Measurements from ENCODE around the gene CAMTA1.
A peak's percentile ranks its signal among the peaks of the same experiment; 100 is the strongest.
"Not testable (repeated sequence)": the region's sequence is repeated elsewhere in the genome, so short reads cannot be mapped to it uniquely, and the experiment has no call there.

CAMTA1 gene

DNA sequence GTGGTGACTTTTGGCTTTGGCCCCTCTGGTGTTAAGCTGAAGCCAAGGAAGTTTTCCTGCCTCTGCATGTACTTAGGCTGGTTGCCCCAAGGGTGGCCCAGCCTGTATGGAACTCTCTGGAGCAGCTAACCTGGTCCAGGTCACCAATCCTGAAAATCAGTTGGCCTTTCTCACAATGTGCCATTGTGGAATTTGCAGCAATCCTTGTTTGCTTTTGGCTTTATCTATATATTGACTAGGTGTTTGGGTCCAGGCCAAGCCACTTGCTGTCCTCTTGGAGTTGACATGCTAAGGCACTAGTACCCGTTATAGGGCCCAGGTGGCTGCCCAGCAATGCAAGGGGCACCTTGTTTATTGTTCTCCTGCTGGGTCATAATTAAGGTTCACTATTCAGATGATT is 124.6 kb downstream of the CAMTA1 start:
- no peak for DNase-seq

DNA sequence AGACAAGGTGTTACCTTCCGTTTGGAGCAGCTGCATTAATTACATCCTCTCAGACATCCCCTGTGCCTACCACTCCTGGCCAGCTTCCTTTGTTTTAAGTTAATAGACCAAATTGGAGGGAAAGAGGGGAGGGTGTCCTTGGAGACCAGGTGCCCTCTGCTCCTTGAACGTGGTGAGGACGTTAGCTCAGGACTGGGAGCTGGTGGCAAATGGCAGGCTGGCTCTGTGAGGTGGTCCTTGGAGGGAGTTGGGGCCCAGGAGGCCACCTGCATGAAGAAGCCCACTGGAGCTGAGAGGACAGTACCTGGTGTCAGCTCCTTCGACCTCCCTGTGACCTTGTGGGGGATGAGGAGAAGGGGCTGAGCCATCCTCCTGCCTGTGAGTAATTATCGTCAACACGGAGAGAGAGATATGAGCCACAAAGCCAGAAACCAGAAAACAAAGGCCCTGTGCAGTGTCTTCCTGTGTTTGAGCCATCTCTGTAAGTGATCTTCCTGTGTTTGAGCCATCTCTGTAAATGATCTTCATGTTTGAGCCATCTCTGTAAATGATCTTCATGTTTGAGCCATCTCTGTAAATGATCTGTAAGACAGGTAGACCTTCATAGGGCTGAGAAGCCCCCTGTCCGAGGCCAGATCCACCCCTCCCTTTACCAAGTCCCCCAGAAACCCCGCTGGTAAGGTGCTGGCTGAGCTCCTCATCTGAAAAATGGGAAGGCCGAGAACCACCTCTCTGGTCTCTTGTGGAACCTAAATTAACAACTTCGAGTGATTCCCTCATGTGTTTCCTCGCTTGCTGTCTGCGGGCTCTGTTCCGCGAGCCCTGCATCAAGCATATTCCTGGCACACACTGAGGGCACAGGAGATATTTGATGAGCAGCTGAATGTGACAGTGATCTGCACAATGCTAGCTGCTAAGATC is 126.0 kb downstream of the CAMTA1 start:
- no peak for DNase-seq

DNA sequence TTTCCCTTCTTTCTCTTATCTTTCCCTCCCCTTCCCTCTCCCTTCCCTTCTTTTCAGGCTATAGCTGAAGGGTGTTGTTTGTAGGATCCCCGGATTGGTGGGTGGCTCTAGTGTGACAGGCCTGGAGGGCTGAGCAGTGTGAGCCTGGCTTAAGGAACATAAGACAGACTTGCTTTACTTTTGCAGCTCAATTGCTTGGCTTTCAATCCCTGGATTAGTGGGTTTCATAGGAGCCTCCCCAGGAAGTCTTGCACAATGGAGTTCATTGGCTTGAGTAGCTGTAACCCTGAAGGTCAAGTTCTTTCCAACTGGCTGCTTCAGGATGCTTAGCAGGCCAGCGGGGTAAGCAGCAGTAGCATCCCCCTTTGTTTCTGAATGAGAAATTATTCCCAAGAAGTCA is 126.7 kb downstream of the CAMTA1 start:
- DNase-seq: no peak

DNA sequence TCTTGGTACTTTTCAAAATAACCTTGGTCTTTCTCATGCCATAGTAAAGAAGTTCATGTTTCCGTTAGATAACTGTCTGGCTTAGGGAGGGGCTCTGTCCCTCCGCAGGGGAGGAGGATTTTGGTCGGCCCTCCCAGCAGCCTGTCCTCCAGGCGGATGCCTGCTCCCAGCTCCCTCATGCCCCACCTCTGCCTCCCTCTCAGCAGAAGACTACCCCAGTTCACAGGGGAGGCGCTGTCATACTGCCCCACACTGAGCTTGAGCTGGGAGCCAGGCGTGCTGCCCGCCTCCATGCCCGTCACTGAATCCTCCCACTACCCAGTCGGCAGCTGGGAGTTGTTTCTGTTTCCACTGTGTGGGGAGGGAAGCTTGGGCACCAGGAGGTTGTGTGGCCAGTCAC is 127.3 kb downstream of the CAMTA1 start:
- no peak for DNase-seq

DNA sequence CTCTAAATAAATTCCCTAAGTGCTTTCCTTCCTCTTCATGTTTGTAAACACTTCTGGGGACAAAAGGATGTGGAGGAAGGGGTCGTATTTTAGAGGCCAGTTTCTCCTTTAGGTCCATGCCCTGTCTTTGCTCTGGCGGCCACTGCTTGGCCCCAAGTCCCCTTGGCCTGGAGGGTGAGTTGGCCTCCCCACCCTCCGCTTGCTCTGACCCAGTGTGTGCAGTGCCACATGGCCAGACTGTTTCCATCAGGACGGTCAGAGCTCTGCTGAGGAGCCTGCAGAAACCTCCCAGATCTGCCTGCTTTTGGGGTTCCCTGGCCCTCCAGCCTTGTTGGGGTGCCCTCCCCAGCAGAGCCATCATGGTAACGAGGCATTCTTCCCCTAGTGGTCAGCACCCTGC is 127.8 kb downstream of the CAMTA1 start:
- DNase-seq: no peak

DNA sequence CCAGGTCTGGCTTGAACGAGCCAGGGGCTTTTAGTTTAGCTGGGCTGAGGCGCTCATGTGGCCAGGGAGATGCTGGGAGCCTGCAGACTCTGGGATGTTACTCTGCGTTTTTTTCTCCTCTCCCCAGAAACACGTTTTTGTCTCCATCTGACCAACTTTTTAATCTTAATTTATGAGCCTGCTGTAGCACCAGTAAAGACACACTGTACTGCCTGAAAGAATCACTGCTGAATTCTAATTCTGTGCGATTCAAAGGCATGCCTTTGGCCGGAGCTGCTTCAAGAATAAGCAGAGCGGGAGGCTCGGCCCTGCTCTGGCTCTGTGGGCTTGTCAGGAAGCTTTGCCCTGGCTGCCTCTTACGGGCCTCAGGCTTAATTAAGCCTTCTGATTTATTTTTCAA is 129.5 kb downstream of the CAMTA1 start:
- DNase-seq: no peak

DNA sequence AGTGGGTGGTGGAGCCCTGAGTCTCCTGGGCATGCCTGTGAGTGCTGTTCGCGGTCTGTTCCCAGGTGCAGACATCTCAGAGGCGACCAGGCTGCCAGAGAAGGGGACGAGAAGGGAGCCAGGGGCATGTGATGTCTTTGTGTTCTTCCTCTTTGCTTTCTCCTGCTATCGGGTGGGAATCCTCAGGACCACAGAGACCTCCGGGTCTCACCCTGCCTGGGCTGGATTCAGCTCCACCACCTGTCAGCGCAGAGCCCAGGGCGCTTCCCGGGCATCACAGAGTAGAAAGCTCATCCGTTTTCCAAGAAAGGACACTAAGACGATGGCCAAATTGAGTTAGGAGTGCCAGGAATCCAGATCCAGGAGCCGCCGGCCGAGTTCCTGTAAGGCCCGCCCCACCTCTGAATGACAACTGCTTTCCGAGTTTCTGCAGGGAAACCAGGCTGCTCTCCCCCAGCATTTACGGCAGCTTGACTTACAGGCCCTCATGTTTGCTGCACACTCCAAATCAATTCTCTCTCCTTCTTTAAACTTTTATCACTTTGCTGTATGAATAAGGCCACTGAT is 130.8 kb downstream of the CAMTA1 start:
- no peak for DNase-seq

DNA sequence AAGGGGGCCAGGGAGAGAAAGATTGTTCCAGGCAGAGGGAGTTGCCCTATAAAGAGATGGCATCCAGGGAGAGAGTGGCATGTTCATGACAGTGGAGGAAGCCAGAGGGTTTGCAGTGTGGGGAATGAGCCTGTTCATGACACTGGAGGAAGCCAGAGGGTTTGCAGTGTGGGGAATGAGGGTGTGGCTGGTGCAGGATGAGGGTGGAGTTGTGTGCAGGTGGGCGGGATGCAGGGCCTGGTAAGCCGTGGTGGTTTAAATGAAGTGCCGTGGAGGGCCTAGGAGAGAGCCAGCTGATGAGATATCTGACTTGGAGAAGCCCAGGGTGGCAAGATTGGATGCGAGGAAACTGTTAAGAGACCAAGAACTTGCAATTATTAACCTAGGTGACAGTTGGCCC is 131.8 kb downstream of the CAMTA1 start:
- DNase-seq: no peak

DNA sequence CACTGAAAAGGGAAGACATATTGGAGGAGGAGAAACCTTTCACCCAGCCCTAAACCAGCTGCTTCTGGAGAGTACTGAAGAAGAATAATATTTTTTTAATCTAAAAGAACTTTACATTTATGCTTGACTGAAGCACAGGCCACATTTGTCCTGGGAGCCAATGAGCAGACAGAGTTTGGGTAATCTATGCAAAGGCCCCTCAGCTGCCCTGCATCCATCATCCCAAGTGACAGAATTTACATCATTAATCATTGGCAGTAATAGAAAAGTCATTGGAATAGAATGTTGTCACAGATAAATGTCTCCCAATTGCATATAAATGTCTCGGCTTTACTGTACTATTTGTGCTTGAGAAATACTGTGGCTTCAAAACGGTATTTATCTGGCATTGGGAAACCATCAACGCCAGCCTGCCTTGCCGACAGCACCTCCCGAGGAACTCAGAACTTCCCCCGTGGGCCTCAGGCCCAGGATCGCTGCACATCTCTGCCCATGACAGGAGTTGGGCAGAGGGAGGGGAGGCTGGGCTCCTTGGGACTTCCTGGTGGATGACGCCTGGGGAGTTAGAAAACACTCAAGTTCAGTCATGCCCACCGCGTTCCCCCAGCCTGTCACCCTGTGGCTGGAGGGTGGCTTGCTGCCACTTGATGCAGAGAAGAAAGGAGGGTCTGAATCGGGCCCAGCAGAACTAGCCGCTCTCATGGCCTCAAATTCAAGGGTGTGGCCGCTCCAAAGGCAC is 133.1 kb downstream of the CAMTA1 start:
- no peak for DNase-seq

DNA sequence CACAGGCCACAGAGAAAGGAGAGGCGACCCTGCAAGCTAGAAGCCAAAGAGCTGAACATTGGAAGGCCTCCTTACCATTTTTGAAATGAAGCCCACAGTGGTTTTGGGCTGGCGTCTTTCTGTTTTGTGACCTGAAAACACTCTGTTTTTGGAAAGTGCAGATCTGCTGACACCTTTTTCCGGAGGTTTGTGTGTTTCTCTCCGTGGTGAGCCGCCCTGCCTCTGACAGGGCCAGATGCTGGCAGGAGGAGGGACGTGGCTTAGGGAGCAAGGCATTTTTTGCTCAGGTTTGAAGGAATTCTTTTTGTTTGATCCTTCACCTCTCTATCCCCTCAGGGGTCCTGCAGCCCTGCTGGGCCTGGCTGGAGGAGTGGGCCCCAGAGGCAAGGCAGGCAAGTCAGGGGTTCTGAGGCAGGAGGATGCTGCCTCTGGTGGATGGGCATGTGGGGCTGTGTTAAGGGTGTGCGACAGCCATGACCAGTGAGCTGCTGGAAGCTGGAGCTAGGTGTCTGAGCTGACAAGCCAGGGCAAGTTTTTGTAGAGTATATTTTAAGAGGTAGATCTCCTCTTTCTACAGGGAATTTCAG is 133.8 kb downstream of the CAMTA1 start:
- DNase-seq: no peak

DNA sequence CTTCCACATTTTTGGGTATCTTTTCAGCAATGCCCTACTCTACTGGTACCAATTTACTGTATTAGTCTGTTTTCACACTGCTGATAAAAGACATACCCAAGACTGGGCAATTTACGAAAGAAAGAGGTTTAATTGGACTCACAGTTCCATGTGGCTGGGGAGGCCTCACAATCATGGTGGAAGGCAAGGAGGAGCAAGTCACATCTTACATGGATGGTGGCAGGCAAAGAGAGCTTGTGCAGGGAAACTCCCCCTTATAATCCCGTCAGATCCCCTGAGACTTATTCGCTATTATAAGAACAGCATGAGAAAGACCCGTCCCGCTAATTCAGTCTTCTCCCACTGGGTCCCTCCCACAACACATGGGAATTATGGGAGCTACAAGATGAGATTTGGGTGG is 136.3 kb downstream of the CAMTA1 start:
- DNase-seq: not testable (repeated sequence)

DNA sequence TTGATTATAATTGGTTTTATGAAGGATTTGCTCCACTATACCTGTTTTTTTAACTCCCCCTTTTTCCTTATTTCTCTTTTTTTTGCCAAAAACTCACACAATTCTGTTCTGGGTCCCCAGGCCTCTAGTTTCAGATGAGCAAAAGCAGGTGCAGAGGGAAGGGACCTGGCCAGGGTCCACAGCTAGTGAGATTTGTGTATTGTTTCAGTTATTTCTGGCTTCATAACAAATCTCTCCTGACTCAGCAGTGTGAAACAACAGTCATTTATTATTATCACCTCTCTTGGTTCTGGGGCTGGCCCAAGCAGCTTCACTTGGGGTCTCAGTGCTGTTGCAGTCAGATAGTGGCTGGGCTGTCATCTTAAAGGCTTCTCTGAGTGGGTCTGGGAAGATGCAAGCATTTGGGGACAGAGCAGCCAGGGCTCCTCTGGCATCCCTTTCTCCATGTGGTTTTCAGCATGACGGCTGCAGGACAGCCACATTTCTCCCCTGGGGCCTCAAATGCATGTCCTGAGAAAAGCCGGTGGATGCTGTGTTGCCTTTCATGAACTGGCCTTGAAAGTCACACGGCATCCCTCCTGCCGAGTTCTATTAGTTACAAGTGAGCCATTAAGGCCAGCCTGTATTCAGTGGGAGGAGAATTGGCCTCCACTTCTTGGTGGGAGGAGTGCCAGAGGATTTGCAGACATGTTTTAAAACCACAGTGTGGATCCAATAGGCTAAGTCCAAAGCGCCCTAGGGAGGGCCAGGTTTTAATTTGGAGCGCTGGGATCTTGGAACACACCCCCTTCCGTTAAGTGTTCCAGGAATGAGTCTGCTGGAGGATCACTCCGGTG is 137.1 kb downstream of the CAMTA1 start:
- DNase-seq: no peak

DNA sequence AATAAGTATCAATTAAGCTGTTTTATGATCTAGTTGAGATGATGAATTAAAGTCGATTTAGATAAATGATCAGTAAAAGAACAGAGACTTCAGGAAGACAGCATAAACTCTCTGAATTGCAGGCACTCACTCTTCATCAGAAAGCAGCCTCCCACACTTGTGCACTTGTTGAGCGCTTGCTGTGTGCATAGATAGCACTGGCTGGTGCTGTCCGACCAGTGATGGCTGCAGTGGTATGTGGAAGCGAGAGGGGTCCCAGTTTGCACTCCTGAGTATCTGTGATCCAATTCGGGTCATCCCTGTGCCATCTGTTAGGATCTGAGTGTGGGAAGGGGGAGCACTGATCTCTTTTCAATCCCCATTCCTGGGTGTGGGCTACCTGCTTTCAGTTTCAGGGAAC is 137.8 kb downstream of the CAMTA1 start:
- no peak for DNase-seq

DNA sequence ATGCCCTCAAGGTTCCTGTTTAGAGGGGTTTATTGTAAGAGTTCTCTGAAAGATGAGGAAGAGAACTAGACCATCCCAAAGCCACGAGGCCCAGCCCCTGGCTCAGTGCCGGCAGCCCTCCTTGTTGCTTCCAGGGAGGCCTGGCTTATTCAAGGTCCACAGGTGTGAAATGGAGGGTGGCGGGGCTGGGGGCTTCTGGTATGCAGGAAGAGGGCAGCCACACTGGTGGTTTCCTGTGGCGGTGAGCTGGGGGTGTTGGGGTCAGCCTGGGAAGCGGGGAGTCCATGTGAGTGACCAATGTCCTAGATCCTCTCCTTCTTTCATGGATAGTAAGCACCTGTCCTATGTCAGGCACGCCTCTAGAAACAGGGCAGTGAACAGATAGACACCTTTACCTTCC is 138.2 kb downstream of the CAMTA1 start:
- no peak for DNase-seq

DNA sequence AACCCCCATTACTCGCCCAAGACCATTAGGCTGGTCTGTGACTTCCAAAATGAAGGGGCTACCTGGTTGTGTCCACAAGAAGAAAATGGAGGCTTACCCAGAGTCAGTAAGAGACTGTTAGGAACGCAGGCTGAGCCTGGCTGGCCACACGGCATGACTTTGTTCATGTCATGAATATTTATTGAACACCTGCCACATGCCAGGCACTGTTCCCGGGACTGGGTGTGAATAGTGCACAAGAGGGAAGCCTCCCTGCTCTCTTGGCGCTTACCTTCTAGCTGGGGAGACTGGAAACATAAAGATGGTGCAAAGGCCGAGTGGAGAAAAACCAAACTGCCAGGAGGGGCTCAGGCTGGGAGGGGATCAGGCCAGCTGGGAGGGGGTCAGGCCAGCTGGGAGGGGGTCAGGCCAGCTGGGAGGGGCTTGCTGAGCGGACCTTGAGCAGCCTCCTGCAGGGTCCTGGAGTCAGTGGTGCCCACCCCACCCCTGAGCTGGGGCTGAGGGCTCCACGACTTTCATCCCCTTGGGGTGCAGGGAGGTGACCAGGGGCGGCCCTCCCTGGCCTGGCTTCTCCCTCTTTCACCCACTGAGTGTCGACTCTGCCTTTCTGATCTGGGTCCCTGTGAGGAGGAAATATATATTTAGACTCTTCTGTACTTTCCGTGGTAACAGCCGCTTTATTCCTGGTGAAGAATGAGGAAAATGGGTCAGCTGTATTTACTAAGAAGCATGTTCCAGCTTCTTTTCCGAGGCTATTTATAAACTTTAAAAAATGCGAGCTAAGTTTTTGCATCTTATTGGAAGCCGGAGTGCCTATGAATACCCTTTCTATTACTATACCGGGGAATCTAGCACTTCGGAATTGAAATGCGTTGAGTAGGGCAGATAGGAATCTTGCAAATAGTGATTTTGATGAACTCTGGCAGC is 139.0 kb downstream of the CAMTA1 start:
- peak; percentile 25 to 60 for DNase-seq

DNA sequence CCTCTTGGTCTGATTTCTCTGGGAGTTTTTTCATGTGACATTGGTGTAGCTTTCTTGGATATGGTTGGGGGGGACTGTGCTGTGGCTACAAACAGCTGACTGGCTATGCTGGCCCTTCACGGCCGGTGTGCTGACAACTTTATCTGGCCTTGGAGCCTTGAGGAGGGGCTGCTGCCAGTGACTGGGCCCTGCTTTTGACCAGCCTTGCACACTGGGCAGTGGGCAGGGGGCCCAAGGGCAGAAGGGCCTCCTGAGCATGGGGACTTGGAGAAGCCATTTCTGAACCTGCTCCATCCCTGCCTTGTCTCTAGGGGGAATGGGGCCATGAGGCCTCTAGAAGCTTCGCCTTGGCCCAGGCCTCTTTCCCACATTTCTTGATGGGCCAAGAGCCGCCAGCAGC is 139.6 kb downstream of the CAMTA1 start:
- no peak for DNase-seq

DNA sequence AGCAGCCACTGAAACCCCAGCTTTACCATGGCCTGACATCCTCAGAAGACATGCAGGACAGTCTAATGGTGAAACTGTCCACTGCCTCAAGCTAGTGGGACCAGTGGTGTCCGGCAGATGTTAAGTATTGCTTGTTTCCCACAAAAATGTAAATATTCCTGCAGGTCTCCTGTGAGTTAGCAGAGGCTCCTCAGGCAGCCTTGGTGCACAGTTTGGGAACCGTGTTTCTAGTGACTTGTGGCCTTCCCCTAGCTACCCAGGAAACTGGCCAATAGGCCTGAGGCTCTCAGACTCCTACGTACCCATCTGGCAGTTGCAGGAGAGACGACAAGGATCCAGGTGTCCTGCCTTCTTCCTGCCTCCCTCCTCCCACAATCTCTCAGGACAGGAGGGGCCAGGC is 142.4 kb downstream of the CAMTA1 start:
- no peak for DNase-seq

DNA sequence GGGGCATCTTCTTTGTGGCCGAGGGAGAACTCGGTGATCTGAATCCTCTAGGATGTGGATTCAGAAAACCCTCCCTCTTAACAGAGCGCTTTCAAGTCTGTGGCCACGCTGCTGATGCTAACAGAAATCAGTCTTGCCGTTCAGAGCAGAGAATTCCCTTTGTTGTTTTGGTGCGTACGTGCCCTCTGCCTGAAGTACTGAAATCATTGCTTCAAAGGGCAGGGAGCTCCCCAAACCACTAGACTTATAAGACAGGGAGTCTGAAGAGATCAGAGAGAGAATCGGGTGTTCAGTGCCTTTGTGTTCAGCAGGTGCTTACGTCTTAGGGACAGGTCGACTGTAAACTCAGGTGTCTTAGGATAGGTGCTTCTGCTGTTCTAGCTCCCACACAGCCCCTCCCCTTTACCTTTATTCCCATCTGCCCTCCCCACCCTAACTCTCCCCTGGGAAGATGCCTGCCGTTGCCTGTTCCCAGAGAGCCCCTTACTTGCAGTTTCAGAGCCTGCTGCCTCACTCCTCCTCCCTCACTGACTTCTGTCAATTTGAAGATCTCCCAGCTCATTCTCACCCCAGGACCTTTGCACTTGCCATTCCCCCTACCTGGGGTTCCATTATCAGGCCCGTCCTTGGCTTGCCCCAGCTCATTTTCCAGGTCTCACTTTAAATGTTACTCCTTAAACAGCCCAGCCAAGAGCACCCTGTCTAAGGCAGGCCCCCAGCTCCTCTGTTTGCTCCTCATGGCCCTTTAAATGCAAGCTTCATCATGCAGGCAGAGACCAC is 143.0 kb downstream of the CAMTA1 start:
- DNase-seq: no peak

DNA sequence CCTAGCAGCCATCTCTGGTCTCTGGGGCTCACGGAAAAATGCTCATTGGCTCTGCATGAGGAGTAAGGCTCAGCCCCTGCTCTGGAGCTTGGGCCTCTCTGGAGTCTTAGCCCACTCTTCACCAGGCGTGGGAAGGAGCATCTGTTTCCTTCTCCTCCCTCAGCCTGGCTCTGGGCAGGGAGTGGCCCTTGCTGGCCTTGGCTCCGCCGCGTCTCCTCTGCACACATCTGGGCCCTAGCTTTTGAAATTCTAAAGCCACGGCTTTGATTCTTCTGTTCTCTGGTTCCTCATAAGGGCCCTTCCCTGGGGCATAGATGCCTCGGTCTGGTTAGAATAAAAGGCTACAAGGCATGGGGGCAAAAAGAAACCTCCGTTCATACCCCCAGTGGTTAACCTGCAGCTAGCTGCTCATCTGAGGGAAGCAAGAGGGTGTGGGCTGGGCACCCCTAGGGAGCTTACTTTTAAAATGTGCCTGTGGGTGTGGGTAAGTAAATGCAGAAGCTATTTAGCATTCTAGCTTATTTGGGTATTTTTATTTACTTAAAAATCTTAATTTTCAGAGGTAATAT is 145.6 kb downstream of the CAMTA1 start:
- DNase-seq: no peak

DNA sequence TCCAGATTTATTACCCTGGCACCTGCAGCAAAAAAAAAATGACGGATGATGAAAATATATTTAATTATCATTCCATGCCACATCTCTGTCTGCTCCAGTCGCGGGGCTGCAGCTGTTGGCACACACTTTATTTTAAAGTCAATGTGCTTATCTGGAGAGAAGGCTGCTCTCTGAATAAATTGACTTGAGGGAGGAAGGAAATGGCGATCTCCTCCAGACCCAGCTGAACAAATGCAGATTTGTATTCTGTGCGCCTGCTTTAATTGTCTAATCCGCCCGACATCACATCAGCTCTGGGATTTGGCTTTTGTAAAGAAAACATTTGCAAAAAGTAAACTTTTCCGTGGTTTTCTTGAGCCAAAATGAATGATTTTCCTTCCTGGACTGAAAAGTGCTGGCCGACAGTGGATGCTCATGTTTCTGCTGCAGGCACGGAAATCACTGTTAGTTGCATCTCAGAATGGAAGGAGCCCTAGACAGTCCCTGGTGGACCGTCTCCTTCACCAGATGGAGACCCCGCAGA is 150.2 kb downstream of the CAMTA1 start:
- DNase-seq: no peak
